ENCODE data around the gene PRLR. TPM values are rescaled to one million over a fixed set of nuclear protein-coding genes. Genes with fewer than 3 reads are reported as not detected.
"Not testable (repeated sequence)": the region's sequence is repeated elsewhere in the genome, so short reads cannot be mapped to it uniquely, and the experiment has no call there.

Gene PRLR
- total RNA-seq, 1 donor from 2014 or later, result 13.3 TPM

DNA sequence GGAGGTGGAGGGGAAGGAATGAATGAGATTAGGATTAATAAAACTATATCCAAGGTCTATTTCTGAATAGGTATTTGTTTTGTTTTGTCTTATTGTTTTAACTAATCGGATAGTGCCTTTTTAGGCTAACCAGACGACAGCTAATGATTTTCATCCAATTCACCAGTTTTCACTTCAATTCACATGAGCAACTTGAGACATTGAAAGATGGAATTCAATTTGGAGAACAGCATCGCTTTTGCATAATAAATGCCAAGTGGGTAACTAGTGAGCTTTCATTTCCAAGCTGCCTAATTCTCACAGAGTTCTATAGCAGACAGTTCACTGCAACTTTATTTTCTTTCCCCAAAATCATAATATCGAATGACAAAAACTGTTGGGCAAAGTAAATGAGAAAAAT, 187.5 kb downstream of the PRLR start:
- TF ChIP-seq POLR2AphosphoS5 (IDR thresholded peaks at IDR 0.05; ENCODE audit: insufficient read depth in 1 of 2, low read depth in 1 of 2) (no peak), POLR2A (IDR thresholded peaks at IDR 0.05) (no peak)
- TF ChIP-seq, protein P1, sequence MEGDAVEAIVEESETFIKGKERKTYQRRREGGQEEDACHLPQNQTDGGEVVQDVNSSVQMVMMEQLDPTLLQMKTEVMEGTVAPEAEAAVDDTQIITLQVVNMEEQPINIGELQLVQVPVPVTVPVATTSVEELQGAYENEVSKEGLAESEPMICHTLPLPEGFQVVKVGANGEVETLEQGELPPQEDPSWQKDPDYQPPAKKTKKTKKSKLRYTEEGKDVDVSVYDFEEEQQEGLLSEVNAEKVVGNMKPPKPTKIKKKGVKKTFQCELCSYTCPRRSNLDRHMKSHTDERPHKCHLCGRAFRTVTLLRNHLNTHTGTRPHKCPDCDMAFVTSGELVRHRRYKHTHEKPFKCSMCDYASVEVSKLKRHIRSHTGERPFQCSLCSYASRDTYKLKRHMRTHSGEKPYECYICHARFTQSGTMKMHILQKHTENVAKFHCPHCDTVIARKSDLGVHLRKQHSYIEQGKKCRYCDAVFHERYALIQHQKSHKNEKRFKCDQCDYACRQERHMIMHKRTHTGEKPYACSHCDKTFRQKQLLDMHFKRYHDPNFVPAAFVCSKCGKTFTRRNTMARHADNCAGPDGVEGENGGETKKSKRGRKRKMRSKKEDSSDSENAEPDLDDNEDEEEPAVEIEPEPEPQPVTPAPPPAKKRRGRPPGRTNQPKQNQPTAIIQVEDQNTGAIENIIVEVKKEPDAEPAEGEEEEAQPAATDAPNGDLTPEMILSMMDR (IDR thresholded peaks at IDR 0.05), result no peak

DNA sequence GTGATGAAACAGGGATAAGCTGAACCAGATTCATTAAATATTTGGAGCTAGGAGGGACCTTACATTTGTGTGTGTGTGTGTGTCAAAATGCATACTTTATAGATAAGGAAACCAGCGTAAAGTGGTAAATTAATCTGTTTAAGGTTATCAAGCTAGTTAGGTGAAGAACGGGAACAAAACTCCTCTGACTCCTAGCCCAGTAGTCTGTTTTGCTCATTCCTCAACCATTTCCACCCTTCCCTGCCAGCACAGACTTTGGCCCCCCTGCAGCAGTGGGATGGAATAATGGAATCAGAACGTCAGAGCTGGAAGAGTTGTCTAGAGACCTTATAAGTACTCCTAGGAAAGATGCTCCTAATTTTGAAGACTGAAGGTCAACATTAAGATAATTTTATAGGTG, 189.0 kb downstream of the PRLR start:
- TF ChIP-seq, protein P1 (IDR thresholded peaks at IDR 0.05), result no peak
- TF ChIP-seq POLR2AphosphoS5 (IDR thresholded peaks at IDR 0.05; ENCODE audit: insufficient read depth in 1 of 2, low read depth in 1 of 2), result no peak
- TF ChIP-seq POLR2A (IDR thresholded peaks at IDR 0.05), result no peak
- Histone ChIP-seq H3K36me3 (no peaks in the 10 kb centered on the region), H3K9me3 (no peaks in the 10 kb centered on the region), H3K4me3 (no peak overlapping the region), H3K4me1 (no peaks in the 10 kb centered on the region), H3K27me3 (no peaks in the 10 kb centered on the region), H3K27ac (no peak overlapping the region)
- no peak for DNase-seq (ENCODE audit: extremely low spot score in 2 of 2)
- intact Hi-C loops (cut with DNase I), result no loop called here

More for the DNA sequence above, 187.5 kb downstream of the PRLR start:
- Histone ChIP-seq H3K4me1 (no peaks in the 10 kb centered on the region), H3K36me3 (no peaks in the 10 kb centered on the region), H3K27ac (no peak overlapping the region), H3K9me3 (no peaks in the 10 kb centered on the region), H3K4me3 (no peak overlapping the region), H3K27me3 (no peaks in the 10 kb centered on the region)
- intact Hi-C loops (cut with DNase I), result no loop called here
- no peak for DNase-seq (ENCODE audit: extremely low spot score in 2 of 2)

DNA sequence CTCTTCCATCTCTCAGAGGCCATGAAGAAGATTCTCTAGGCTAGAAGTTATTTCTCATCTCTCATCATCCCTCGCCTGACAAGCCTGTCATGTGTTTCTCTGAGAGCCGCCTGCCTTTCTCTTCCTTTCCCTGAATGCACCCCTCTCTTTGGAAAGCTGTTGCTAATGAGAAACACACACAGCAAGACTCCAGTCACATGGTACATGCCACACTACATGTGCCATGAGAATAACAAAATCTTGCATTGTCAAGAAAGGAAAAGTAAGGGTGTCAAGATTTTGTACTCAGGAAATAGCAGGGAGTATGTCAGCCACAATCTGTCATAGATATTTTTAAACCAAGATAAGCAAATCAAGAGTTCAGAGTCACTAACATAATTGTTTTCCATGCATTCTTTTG, 191.4 kb downstream of the PRLR start:
- intact Hi-C loops (cut with DNase I), result no loop called here
- H3K4me1 ChIP-seq, result no peaks in the 10 kb centered on the region
- TF ChIP-seq POLR2AphosphoS5 (IDR thresholded peaks at IDR 0.05; ENCODE audit: insufficient read depth in 1 of 2, low read depth in 1 of 2) (no peak), POLR2A (IDR thresholded peaks at IDR 0.05) (no peak)
- TF ChIP-seq, protein P1 (IDR thresholded peaks at IDR 0.05), result no peak
- no peak overlapping the region for H3K27ac ChIP-seq
- no peaks in the 10 kb centered on the region for H3K36me3 ChIP-seq
- no peaks in the 10 kb centered on the region for H3K9me3 ChIP-seq
- no peak for DNase-seq (ENCODE audit: extremely low spot score in 2 of 2)
- H3K27me3 ChIP-seq, result no peaks in the 10 kb centered on the region
- H3K4me3 ChIP-seq, result no peak overlapping the region

DNA sequence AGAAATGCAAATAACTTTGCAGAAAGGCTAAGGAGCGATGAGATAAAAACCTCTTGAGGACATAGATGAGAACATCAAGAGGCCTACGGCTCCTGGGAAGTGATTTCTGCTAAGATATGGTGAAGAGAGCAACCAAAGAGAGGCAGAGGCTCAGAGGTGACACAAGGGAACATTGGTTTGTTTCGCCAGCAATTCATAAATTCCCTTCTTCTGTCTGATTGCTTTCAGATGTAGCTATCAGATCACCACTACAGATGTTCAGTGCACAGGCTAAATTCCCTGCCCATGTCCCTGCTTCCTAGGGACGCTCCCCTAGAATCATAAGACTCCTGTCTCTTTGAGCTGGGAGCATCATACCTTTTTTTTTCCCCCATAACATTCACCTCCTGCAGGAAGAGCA, 193.8 kb downstream of the PRLR start:
- no peaks in the 10 kb centered on the region for H3K4me1 ChIP-seq
- DNase-seq (ENCODE audit: extremely low spot score in 2 of 2), result no peak
- no peaks in the 10 kb centered on the region for H3K36me3 ChIP-seq
- H3K27me3 ChIP-seq, result no peaks in the 10 kb centered on the region
- no peak overlapping the region for H3K27ac ChIP-seq
- intact Hi-C loops (cut with DNase I), result no loop called here
- H3K4me3 ChIP-seq, result no peak overlapping the region
- no peaks in the 10 kb centered on the region for H3K9me3 ChIP-seq
- TF ChIP-seq, protein P1 (IDR thresholded peaks at IDR 0.05), result no peak
- TF ChIP-seq POLR2A (IDR thresholded peaks at IDR 0.05) (no peak), POLR2AphosphoS5 (IDR thresholded peaks at IDR 0.05; ENCODE audit: insufficient read depth in 1 of 2, low read depth in 1 of 2) (no peak)

DNA sequence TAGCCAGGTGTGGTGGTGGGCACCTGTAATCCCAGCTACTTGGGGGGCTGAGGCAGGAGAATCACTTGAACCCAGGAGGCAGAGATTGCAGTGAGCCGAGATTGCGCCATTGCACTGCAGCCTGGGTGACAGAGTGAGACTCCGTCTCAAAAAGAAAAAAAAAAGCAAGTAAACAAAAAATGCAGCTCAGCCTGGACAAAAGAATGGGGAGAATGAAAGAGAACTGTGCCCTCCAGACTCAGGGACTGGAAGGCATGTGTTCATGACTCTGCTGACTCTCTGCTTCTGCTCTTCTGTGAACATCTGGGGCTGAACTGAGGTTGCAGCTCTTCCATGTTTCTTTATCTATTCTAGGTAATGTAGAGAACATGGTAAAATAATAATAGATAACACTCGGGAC, 194.4 kb downstream of the PRLR start:
- H3K4me3 ChIP-seq; H3K36me3 ChIP-seq; H3K27ac ChIP-seq; DNase-seq (ENCODE audit: extremely low spot score in 2 of 2); H3K27me3 ChIP-seq; H3K4me1 ChIP-seq; intact Hi-C loops (cut with DNase I); H3K9me3 ChIP-seq: not testable (repeated sequence)

DNA sequence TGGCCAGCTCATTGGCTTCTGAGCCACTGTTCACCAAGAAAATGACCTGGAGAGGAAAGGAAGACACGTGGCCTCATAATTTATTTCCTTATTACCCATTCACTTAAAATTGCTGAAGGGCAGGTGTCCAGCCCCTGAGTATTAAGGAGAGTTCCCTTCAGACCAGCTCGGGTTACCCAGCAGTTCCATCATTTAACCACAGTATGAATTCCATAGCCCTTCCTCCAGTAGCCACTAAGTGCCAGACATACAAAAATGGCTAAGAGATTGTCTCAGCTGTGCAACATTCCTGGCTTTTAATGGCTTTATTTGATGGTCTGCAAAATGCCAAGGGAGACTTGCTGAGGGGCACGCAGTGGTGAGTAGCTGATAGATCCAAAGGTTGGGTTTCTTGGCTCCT, 195.0 kb downstream of the PRLR start:
- intact Hi-C loops (cut with DNase I), result no loop called here
- TF ChIP-seq POLR2AphosphoS5 (IDR thresholded peaks at IDR 0.05; ENCODE audit: insufficient read depth in 1 of 2, low read depth in 1 of 2) (no peak), POLR2A (IDR thresholded peaks at IDR 0.05) (no peak)
- TF ChIP-seq, protein P1 (IDR thresholded peaks at IDR 0.05), result no peak
- no peaks in the 10 kb centered on the region for H3K4me1 ChIP-seq
- H3K36me3 ChIP-seq, result no peaks in the 10 kb centered on the region
- DNase-seq (ENCODE audit: extremely low spot score in 2 of 2), result no peak
- H3K4me3 ChIP-seq, result no peak overlapping the region
- no peaks in the 10 kb centered on the region for H3K27me3 ChIP-seq
- no peak overlapping the region for H3K27ac ChIP-seq
- H3K9me3 ChIP-seq, result no peaks in the 10 kb centered on the region
